ENCODE measurements around the gene HSPE1. TPM values are rescaled to one million over a fixed set of nuclear protein-coding genes. Genes with fewer than 3 reads are reported as not detected.
"Not testable (repeated sequence)": the region's sequence is repeated elsewhere in the genome, so short reads cannot be mapped to it uniquely, and the experiment has no call there.

The HSPE1 gene
- total and polyA plus RNA-seq, 2 donors from 2014 or later = 78.1 to 427 TPM

DNA sequence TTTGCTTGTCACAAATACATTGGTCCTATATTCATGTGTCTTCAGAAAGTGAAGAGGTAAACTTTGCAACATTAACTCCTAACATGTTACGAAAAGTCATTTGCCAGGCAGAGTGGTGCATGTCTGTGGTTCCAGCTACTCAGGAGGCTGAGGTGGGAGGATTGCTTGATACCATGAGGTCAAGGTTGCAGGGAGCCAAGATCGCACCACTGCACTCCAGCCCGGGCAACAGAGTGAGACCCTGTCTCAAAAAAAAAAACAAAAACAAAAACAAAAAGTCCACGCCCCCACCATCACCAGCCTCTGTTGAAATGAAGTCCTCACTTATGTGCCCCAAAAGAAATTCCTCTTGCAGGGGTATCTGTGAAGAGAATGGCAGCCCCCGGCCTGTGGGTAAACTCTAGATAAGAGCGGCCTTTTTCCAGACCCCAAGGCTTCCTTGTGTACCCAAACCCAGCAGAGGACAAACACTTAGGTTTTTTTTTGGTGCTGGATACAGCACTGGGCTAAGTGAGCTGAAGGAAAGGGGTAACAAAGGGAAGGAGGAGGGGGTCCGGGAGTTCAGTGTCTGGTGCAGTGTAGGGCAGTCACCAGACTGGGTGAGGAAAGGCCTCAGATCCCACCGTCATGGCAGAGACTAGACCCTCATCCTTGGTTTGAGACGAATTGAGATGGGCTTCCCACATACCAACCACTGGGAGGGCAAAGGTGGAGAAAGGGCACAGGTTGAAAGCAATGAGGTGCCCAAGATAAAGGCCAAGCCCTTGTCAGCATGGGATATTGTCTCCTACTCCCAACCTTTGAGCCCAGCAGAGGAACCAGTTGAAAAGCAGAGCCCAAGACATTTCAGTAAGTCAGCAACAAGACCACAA lies 19.8 kb upstream of the HSPE1 start:
- Histone ChIP-seq H3K4me1 (ENCODE audit: control insufficient read depth in 2 of 3, insufficient read depth in 2 of 3, low read depth in 1 of 3, low read length in 3 of 3) (no peaks in the 10 kb centered on the region), H3K36me3 (ENCODE audit: control insufficient read depth in 2 of 3, insufficient read depth in 3 of 3, low read length in 3 of 3) (peaks cover 0 to 7% (median 6%) of the 10 kb centered on the region in 3 donors), H3K27ac (ENCODE audit: low read depth in 2 of 2, low read length in 2 of 2) (no peak overlapping the region), H3K4me3 (ENCODE audit: low read length in 3 of 3) (no peak overlapping the region), H3K9ac (ENCODE audit: low read length in 3 of 3) (no peak overlapping the region), H3K9me3 (ENCODE audit: control insufficient read depth in 2 of 3, insufficient read depth in 1 of 3, low read length in 3 of 3) (no peaks in the 10 kb centered on the region), H3K27me3 (ENCODE audit: control insufficient read depth, insufficient read depth, low read length) (no peaks in the 10 kb centered on the region)
- intact Hi-C loops (cut with DNase I) = no loop called here
- no peak for FAIRE-seq
- no peak for DNase-seq
- TF ChIP-seq, protein P1, sequence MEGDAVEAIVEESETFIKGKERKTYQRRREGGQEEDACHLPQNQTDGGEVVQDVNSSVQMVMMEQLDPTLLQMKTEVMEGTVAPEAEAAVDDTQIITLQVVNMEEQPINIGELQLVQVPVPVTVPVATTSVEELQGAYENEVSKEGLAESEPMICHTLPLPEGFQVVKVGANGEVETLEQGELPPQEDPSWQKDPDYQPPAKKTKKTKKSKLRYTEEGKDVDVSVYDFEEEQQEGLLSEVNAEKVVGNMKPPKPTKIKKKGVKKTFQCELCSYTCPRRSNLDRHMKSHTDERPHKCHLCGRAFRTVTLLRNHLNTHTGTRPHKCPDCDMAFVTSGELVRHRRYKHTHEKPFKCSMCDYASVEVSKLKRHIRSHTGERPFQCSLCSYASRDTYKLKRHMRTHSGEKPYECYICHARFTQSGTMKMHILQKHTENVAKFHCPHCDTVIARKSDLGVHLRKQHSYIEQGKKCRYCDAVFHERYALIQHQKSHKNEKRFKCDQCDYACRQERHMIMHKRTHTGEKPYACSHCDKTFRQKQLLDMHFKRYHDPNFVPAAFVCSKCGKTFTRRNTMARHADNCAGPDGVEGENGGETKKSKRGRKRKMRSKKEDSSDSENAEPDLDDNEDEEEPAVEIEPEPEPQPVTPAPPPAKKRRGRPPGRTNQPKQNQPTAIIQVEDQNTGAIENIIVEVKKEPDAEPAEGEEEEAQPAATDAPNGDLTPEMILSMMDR (IDR thresholded peaks at IDR 0.05; ENCODE audit: borderline replicate concordance, extremely low read depth, insufficient read depth) = no peak

DNA sequence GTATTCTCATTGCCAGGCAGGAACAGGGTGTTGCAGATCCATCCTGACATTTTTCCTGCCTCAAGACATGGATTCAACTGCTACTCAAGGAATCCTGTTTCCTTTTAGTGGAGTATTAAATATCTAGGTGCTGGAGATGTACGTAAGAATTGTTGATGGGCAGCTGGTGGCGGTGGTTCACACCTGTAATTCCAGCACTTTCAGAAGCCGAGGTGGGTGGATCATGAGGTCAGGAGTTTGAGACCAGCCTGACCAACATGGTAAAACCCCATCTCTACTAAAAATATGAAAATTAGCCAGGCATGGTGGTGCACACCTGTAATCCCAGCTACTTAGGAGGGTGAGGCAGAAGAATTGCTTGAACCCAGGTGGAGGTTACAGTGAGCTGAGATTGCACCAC lies 15.9 kb upstream of the HSPE1 start:
- H3K27me3 ChIP-seq (ENCODE audit: control insufficient read depth, insufficient read depth, low read length); intact Hi-C loops (cut with DNase I); DNase-seq; H3K27ac ChIP-seq (ENCODE audit: low read depth in 2 of 2, low read length in 2 of 2); H3K9me3 ChIP-seq (ENCODE audit: control insufficient read depth in 2 of 3, insufficient read depth in 1 of 3, low read length in 3 of 3); FAIRE-seq; H3K4me1 ChIP-seq (ENCODE audit: control insufficient read depth in 2 of 3, insufficient read depth in 2 of 3, low read depth in 1 of 3, low read length in 3 of 3); H3K4me3 ChIP-seq (ENCODE audit: low read length in 3 of 3); H3K9ac ChIP-seq (ENCODE audit: low read length in 3 of 3): not testable (repeated sequence)
- peaks cover 0 to 25% (median 16%) of the 10 kb centered on the region in 3 donors for H3K36me3 ChIP-seq (ENCODE audit: control insufficient read depth in 2 of 3, insufficient read depth in 3 of 3, low read length in 3 of 3)

DNA sequence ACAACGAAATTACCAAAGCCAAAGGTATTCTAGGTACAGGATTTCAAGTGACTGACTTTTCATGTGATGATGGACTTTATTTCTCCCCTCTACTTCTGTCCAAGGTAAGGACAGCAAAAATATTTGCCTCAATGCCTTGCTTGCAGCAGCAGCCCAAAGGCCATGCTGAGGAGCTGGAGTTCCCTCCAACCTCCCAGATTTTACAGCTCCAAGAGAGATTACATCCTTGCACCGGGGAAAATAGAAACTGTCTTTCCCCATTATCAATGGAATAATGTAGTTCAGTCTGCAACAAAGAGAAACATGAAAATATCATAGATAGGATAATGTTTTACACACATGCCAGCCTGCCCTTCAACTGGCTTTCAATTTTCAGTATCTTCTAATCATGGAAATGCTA lies 14.0 kb upstream of the HSPE1 start:
- TF ChIP-seq, protein P1 (IDR thresholded peaks at IDR 0.05; ENCODE audit: borderline replicate concordance, extremely low read depth, insufficient read depth) = no peak
- FAIRE-seq = no peak
- intact Hi-C loops (cut with DNase I) = no loop called here
- Histone ChIP-seq H3K27me3 (ENCODE audit: control insufficient read depth, insufficient read depth, low read length) (no peaks in the 10 kb centered on the region), H3K4me1 (ENCODE audit: control insufficient read depth in 2 of 3, insufficient read depth in 2 of 3, low read depth in 1 of 3, low read length in 3 of 3) (no peaks in the 10 kb centered on the region), H3K9ac (ENCODE audit: low read length in 3 of 3) (no peak overlapping the region), H3K4me3 (ENCODE audit: low read length in 3 of 3) (no peak overlapping the region), H3K27ac (ENCODE audit: low read depth in 2 of 2, low read length in 2 of 2) (no peak overlapping the region), H3K36me3 (ENCODE audit: control insufficient read depth in 2 of 3, insufficient read depth in 3 of 3, low read length in 3 of 3) (peaks cover 2 to 44% (median 25%) of the 10 kb centered on the region in 3 donors), H3K9me3 (ENCODE audit: control insufficient read depth in 2 of 3, insufficient read depth in 1 of 3, low read length in 3 of 3) (no peaks in the 10 kb centered on the region)
- no peak for DNase-seq

DNA sequence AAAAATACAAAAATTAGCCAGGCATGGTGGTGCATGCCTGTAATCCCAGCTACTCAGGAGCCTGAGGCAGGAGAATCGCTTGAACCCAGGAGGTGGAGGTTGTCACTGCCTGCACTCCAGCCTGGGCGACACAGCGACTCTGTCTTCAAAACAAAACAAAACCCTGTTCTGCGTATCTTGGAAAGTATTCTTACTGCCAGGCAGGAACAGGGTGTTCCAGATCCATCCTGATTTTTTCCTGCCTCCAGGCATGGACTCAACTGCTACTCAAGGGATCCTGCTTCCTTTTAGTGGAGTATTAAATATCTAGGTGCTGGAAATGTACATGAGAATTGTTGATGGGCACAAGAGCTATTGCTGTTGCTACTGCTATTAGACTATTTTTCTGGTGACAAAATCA lies 12.8 kb upstream of the HSPE1 start:
- no peak overlapping the region for H3K9ac ChIP-seq (ENCODE audit: low read length in 3 of 3)
- FAIRE-seq (no peak), DNase-seq (no peak)
- H3K27ac ChIP-seq (ENCODE audit: low read depth in 2 of 2, low read length in 2 of 2) = peak overlapping the region in 1 of 2 donors; percentile 3
- peaks cover 2 to 53% (median 29%) of the 10 kb centered on the region in 3 donors for H3K36me3 ChIP-seq (ENCODE audit: control insufficient read depth in 2 of 3, insufficient read depth in 3 of 3, low read length in 3 of 3)
- no peaks in the 10 kb centered on the region for H3K9me3 ChIP-seq (ENCODE audit: control insufficient read depth in 2 of 3, insufficient read depth in 1 of 3, low read length in 3 of 3)
- intact Hi-C loops (cut with DNase I) = no loop called here
- TF ChIP-seq, protein P1 (IDR thresholded peaks at IDR 0.05; ENCODE audit: borderline replicate concordance, extremely low read depth, insufficient read depth) = no peak
- H3K4me1 ChIP-seq (ENCODE audit: control insufficient read depth in 2 of 3, insufficient read depth in 2 of 3, low read depth in 1 of 3, low read length in 3 of 3) = no peaks in the 10 kb centered on the region
- H3K27me3 ChIP-seq (ENCODE audit: control insufficient read depth, insufficient read depth, low read length) = no peaks in the 10 kb centered on the region
- H3K4me3 ChIP-seq (ENCODE audit: low read length in 3 of 3) = no peak overlapping the region
